ENCODE results near the gene MAD1L1. TPM values are rescaled to one million over a fixed set of nuclear protein-coding genes. Genes with fewer than 3 reads are reported as not detected.

The MAD1L1 gene
- total and polyA plus RNA-seq, 2 of the 8 experiments (the other 6 are each of a cell fraction or from before 2014, with no cell fraction given): 40.4 to 44.6 TPM

DNA sequence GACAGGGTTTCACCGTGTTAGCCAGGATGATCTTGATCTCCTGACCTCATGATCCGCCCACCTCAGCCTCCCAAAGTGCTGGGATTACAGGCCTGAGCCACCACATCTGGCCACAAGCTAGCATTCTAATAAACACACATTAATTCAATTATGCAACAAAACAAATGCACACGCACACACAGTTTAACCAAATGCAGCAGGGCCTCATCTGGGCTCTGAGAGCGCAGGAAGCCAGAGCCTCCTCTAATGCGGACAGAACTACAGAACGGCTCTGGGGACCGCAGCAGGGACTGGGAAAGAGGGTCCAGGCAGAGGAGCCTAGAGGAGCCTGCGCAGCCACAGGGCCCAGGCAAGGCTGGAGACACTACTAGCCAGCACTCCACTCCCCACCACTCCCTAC is 3.8 kb downstream of the MAD1L1 start:
- Histone ChIP-seq H4K20me1 (replicated peaks in 1 of 2; ENCODE audit: control insufficient read depth in 1 of 2, insufficient read depth in 2 of 2, low read length in 2 of 2) (peaks cover 6 to 15% of the 10 kb centered on the region in 2 experiments), H2AK5ac (ENCODE audit: low read depth, low read length) (no peak overlapping the region), H3K14ac (ENCODE audit: insufficient read length) (no peak overlapping the region), H3K23ac (ENCODE audit: insufficient read length) (no peak overlapping the region), H2BK12ac (ENCODE audit: low read depth, low read length) (no peak overlapping the region), H3K27me3 (replicated peaks in 1 of 4; ENCODE audit: control insufficient read depth in 3 of 4, extremely low read depth in 1 of 4, insufficient read depth in 3 of 4, low read length in 3 of 4) (no peaks in the 10 kb centered on the region), H4K8ac (ENCODE audit: extremely low read depth, insufficient read depth, low read length) (no peak overlapping the region), H3K79me1 (ENCODE audit: low read depth, low read length) (peaks cover 17% of the 10 kb centered on the region), H4K5ac (ENCODE audit: insufficient read length, low read depth, low read length) (no peak overlapping the region), H3K56ac (replicated peaks; ENCODE audit: insufficient read length, low read depth, low read length) (no peak overlapping the region), H2BK15ac (ENCODE audit: low read length) (no peak overlapping the region), H2BK20ac (ENCODE audit: low read length) (no peak overlapping the region), H3K9ac (replicated peaks in 1 of 4; ENCODE audit: extremely low read depth in 1 of 4, low read depth in 3 of 4, low read length in 3 of 4) (no peak overlapping the region), H2BK5ac (ENCODE audit: low read depth, low read length) (no peak overlapping the region), H3K4me2 (ENCODE audit: insufficient read depth in 1 of 2, low read depth in 2 of 2, low read length in 2 of 2) (no peak overlapping the region), H3K4me1 (replicated peaks in 1 of 4; ENCODE audit: control insufficient read depth in 3 of 4, insufficient read depth in 4 of 4, low read length in 3 of 4) (peaks cover 0 to 2% (median 0%) of the 10 kb centered on the region in 4 experiments; a peak in 2 of 7 replicates), H3K4ac (replicated peaks; ENCODE audit: insufficient read length, low read depth, low read length) (no peak overlapping the region), H3K79me2 (ENCODE audit: control insufficient read depth in 1 of 2, insufficient read depth in 2 of 2, low read length in 2 of 2) (peaks cover 8 to 55% of the 10 kb centered on the region in 2 experiments), H2AFZ (ENCODE audit: low read length) (no peak overlapping the region), H3K23me2 (ENCODE audit: low read depth, low read length) (peaks cover 8% of the 10 kb centered on the region; the same call in 1 of the 2 replicates), H3K9me3 (ENCODE audit: insufficient read depth in 2 of 2, low read depth in 1 of 2, low read length in 1 of 2) (no peaks in the 10 kb centered on the region), H3K18ac (ENCODE audit: extremely low read depth, low read length) (no peak overlapping the region), H3K4me3 (ENCODE audit: extremely low read depth in 1 of 4, insufficient read depth in 2 of 4, low read depth in 3 of 4, low read length in 4 of 4) (no peak overlapping the region), H4K91ac (replicated peaks; ENCODE audit: insufficient read length, low read length) (no peak overlapping the region), H3K36me3 (ENCODE audit: control insufficient read depth in 2 of 4, insufficient read depth in 4 of 4, low read length in 3 of 4) (peaks cover 4 to 25% (median 17%) of the 10 kb centered on the region in 4 experiments; a peak in 4 of 8 replicates), H2BK120ac (replicated peaks; ENCODE audit: low read depth, low read length) (no peak overlapping the region), H3K27ac (ENCODE audit: low read depth, low read length) (no peak overlapping the region)
- FAIRE-seq (no peak), DNase-seq (ENCODE audit: low read depth in 1 of 2, low spot score in 2 of 2) (no peak)
- CTCF ChIA-PET (ENCODE audit: partially characterized antibody): interaction anchor here (0.7 to 1.5 kb wide), 3 partner anchors 31 to 119 kb away, joined by 3 read pairs; no protein-coding TSS in a partner anchor
- POLR2A ChIA-PET (ENCODE audit: partially characterized antibody): no interaction called here
- 94% methylated on average over 8 of the region's 8 CpGs; no CpG with 5 or more reads in 1 of the 2 experiments for WGBS, 2 experiments (ENCODE audit: extremely low coverage in 1 of 2, insufficient coverage in 1 of 2, insufficient read length in 1 of 2, insufficient replicate concordance in 2 of 2, low coverage in 1 of 2, low lambda C conversion rate in 2 of 2, missing lambda C conversion rate in 1 of 2)
- no peak for TF ChIP-seq RBBP5 (IDR thresholded peaks at IDR 0.05; ENCODE audit: borderline replicate concordance, low read depth, low read length)
- no peak for TF ChIP-seq BACH1 (IDR thresholded peaks at IDR 0.05; ENCODE audit: low read length)
- TF ChIP-seq SRF (IDR thresholded peaks at IDR 0.05; ENCODE audit: low read depth, low read length): no peak
- TF ChIP-seq SIX5 (IDR thresholded peaks at IDR 0.05; ENCODE audit: low read depth, low read length): no peak
- TF ChIP-seq POLR2A (IDR thresholded peaks at IDR 0.05; ENCODE audit: control extremely low read depth in 1 of 2, low read depth in 2 of 2, low read length in 2 of 2): no peak
- no peak for TF ChIP-seq CBX8 (IDR thresholded peaks at IDR 0.05; ENCODE audit: borderline replicate concordance, low read depth, low read length)
- TF ChIP-seq CEBPB (IDR thresholded peaks at IDR 0.05; ENCODE audit: low read depth, low read length): no peak
- no peak for TF ChIP-seq HDAC6 (IDR thresholded peaks at IDR 0.05; ENCODE audit: low read depth, low read length)
- no peak for TF ChIP-seq TCF12 (IDR thresholded peaks at IDR 0.05; ENCODE audit: low read depth, low read length)
- TF ChIP-seq GTF2F1 (IDR thresholded peaks at IDR 0.05; ENCODE audit: borderline replicate concordance, low read depth, low read length): no peak
- no peak for TF ChIP-seq YY1 (IDR thresholded peaks at IDR 0.05; ENCODE audit: low read depth, low read length)
- TF ChIP-seq RNF2 (IDR thresholded peaks at IDR 0.05; ENCODE audit: borderline replicate concordance, low read depth, low read length, missing control alignments, poor library complexity, severe bottlenecking): no peak
- TF ChIP-seq ASH2L (IDR thresholded peaks at IDR 0.05; ENCODE audit: low read length): no peak
- no peak for TF ChIP-seq RXRA (IDR thresholded peaks at IDR 0.05; ENCODE audit: insufficient read depth, low read depth, low read length)
- no peak for TF ChIP-seq CBX5 (IDR thresholded peaks at IDR 0.05; ENCODE audit: low read depth, low read length)
- TF ChIP-seq TAF1 (IDR thresholded peaks at IDR 0.05; ENCODE audit: low read depth, low read length): no peak
